ENCODE results near the gene SLC39A9.

The SLC39A9 gene, protein sequence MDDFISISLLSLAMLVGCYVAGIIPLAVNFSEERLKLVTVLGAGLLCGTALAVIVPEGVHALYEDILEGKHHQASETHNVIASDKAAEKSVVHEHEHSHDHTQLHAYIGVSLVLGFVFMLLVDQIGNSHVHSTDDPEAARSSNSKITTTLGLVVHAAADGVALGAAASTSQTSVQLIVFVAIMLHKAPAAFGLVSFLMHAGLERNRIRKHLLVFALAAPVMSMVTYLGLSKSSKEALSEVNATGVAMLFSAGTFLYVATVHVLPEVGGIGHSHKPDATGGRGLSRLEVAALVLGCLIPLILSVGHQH

GRCh38 chr14:69398053-69398817 lies at the start of gene SLC39A9, which contains the start of gene ERH:
Gene SLC39A9 (plus strand): TSS chr14:69398692. CDS start chr14:69399370, 678 bp downstream.
Gene ERH (minus strand): TSS chr14:69398299. CDS start chr14:69398233, 66 bp downstream.
- in situ Hi-C loops (cut with HindIII; ENCODE audit: low sequenced_read_pairs) = no loop called here

GRCh38 chr14:69349091-69349777 lies 49.3 kb upstream of the SLC39A9 start:
- in situ Hi-C loops (cut with HindIII; ENCODE audit: low sequenced_read_pairs) = no loop called here

- in situ Hi-C loops (cut with HindIII; ENCODE audit: low sequenced_read_pairs) = no loop called here
Measured at GRCh38 chr14:69350892-69351291, 47.6 kb upstream of the SLC39A9 start.

GRCh38 chr14:69351385-69351784 lies 47.1 kb upstream of the SLC39A9 start:
- in situ Hi-C loops (cut with HindIII; ENCODE audit: low sequenced_read_pairs) = no loop called here

DNA sequence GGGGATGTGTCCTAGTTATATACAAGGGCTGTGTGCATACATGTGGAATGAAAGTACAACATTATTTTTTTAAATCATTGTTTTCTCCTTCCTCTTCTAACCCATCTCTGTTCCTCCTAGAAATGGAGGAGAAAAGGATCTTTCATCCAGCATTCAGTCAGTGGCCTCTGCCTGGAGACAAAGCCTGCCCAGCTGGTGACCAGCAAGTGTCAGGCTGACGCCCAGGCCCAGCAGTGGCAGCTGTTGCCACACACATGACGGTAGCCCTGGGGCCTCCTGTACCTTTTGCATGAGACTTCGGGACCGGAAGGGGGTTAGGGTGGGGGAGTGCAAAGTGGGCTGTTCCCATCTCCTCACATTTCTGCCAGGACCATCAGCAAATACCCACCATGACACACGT lies 46.6 kb upstream of the SLC39A9 start:
- in situ Hi-C loops (cut with HindIII; ENCODE audit: low sequenced_read_pairs) = no loop called here

- in situ Hi-C loops (cut with HindIII; ENCODE audit: low sequenced_read_pairs) = no loop called here
Measured at GRCh38 chr14:69353168-69353567, 45.3 kb upstream of the SLC39A9 start.

- in situ Hi-C loops (cut with HindIII; ENCODE audit: low sequenced_read_pairs) = no loop called here
Measured at GRCh38 chr14:69354383-69355153, 43.9 kb upstream of the SLC39A9 start.

- in situ Hi-C loops (cut with HindIII; ENCODE audit: low sequenced_read_pairs) = no loop called here
Measured at GRCh38 chr14:69355154-69355597, 43.3 kb upstream of the SLC39A9 start.

DNA sequence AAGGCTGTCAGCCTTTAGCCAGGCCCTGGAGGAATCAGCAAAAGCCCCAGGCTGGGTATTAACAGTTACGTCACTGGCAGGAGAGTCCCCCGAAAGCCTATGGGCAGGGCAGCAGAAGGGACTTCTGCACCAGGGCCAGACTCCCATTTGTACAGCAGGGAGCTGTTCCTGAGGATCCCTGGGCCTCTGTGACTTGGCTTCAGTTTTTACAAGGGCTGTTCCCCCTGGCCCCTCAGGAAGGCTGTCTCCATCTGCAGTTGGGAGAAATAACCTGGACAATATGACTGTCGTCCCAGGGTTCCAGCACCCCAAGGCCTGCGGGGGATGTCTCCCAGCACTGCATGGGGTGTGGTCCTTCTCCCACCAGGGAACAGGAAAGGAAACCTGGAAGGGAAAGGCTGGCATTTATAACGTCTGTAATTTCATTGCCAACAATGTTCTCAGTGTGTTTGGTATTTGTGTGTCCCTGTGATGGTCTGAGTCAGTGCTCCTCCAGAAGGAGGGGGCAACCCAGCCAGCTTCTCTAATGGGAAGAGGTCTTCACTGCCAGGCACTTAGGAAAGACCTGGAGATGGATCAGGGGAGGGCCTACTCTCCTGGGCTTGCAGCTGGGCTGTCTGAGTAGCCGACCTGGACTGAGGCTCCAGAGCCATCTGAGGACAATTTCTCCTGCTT lies 42.7 kb upstream of the SLC39A9 start:
- in situ Hi-C loops (cut with HindIII; ENCODE audit: low sequenced_read_pairs) = no loop called here

GRCh38 chr14:69356903-69357543 lies 41.5 kb upstream of the SLC39A9 start:
- in situ Hi-C loops (cut with HindIII; ENCODE audit: low sequenced_read_pairs) = no loop called here

DNA sequence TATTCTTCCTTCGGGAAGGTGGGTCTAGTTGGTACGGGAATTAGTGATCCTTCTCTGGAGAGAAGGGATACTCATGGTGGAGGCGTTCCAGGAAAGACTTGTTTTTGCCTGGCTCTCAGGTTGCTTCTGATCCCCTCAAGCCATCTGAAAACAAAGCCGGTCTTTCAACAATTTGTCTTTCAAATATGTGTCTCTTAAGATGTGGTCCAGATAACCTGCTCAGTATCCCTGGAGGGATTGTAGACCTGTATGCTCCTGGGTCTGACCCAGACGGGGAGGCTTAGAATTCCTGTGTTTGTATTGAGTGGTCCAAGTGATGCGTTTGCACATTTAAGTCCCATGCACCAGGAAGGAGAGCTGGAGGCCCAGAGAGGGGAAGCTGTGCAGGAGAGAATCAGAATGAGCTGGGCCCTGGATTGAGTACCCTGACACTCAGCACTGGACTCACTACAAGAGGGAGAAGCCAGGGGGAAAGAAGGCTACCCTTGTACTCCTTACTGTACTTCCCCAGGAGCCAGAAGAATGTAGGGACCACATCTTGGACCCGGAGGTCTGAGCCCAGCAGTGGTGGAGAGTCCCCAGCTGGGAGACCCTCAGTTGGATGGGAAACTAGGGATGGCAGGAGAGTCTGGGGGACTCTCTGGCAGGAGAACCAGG lies 40.8 kb upstream of the SLC39A9 start:
- in situ Hi-C loops (cut with HindIII; ENCODE audit: low sequenced_read_pairs) = no loop called here

DNA sequence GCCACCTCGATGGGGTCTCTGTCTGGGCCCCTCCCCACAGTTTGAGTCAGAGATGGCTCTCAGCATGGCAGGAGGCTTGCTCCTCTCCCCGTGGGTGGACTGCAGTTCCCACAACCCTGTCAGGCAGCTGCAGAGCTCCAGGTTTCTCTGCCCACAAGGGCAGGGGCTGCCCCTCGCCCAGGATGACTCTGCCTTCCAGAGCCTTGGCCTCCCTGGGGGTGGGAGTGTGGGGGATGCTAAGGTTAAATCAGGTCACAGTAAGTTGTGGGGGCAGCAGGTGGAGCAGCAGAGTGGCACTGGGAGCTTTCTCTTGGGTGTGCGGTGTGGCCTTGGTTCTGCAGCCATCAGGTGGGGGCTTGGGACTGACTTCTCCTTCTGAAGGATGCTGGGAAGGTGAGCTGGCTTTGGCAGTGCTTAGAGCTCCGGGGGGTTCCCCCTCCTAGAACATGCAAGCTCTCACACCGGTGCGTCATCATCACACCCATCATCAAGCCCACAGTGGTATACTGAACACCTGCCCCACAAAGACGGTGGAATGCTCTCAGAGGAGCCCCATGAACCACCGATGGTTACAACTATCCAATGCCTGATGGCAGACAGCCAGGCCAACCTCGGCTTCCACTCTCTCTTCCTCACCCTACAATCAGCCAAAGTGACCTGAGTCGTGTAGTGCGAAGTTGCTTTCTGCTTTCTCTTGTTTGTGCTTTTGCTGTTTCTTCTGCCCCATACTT lies 40.1 kb upstream of the SLC39A9 start:
- in situ Hi-C loops (cut with HindIII; ENCODE audit: low sequenced_read_pairs) = no loop called here

DNA sequence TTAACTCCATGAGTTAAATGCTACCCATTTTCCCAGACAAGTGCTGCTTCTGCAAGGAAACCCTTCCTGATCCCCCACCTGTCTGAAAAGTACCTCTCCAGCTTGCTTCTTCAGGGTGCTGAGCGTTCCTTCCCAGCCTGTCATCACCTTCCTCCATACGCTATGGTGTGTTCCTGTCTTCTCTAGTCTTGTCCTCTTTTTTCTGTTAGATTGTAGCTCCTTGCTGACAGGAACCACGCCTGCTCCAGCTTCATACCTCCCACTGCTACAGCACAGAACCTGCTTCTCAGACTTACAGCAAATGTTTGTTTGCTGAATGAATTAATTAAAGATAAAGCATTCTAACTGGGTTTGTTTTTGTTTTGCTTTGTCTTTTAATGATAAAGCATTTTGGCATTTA lies 39.5 kb upstream of the SLC39A9 start:
- in situ Hi-C loops (cut with HindIII; ENCODE audit: low sequenced_read_pairs) = no loop called here

GRCh38 chr14:69360438-69361108 lies 37.9 kb upstream of the SLC39A9 start:
- in situ Hi-C loops (cut with HindIII; ENCODE audit: low sequenced_read_pairs) = no loop called here

DNA sequence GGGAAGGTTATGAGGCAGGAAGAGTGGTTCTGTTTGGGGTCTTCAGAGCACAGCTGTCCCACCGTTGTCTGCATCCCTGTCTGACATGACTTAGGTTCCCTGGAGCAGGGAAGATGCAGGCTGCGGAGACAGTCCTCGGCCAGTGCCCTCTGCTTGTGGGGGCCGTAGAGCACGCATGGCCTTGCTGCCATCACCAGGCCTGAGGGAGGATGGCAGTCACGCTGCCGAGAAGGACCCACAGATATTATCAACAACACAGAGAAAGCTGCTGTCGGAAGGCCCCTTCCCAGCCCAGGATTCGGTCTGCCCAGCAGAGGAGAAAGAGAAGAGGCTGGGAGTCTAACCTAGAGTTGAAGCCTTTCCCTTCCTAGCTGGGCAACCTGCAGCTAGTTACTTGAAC lies 35.4 kb upstream of the SLC39A9 start:
- in situ Hi-C loops (cut with HindIII; ENCODE audit: low sequenced_read_pairs) = no loop called here

GRCh38 chr14:69363964-69364363 lies 34.5 kb upstream of the SLC39A9 start:
- in situ Hi-C loops (cut with HindIII; ENCODE audit: low sequenced_read_pairs) = no loop called here

GRCh38 chr14:69364378-69364777 lies 34.1 kb upstream of the SLC39A9 start:
- in situ Hi-C loops (cut with HindIII; ENCODE audit: low sequenced_read_pairs) = no loop called here

- in situ Hi-C loops (cut with HindIII; ENCODE audit: low sequenced_read_pairs) = no loop called here
Measured at GRCh38 chr14:69366069-69366468, 32.4 kb upstream of the SLC39A9 start.

Data from DLD1 (cell line).